GM23338 (cell line): ENCODE data around the gene APBA2. TPM values are rescaled to one million over a fixed set of nuclear protein-coding genes. Genes with fewer than 3 reads are reported as not detected.

Source experiments
- ATAC-seq: fragments of 200-7000 bp; cut with Tn5 transposase; 3 replicates; pipeline ENCODE4 v1.9.1; 2020
- DNase-seq: peaks from one replicate; pipeline ENCODE4 v3.0.0-alpha.2; 2015; ENCODE audit warnings: low spot score
- H2AFZ ChIP-seq: fragments of 200-600 bp; sonication (generic); 2 replicates; pipeline ENCODE4 v1.8.0; 2016; ENCODE audit warnings: antibody characterized with exemption, mild to moderate bottlenecking, moderate library complexity
- H3F3A ChIP-seq: fragments of 200-600 bp; sonication (generic); replicated peaks from 2 replicates; pipeline ENCODE4 v1.8.0; 2017; ENCODE audit warnings: antibody characterized with exemption, mixed run types, low read depth
- H3K27ac ChIP-seq: fragments of 200-600 bp; sonication (generic); 2 replicates; pipeline ENCODE4 v1.6.1; 2016; ENCODE audit warnings: low read depth
- H3K27me3 ChIP-seq: fragments of 200-600 bp; sonication (generic); 2 replicates; pipeline ENCODE4 v1.8.0; 2016; ENCODE audit warnings: mild to moderate bottlenecking, mixed run types, moderate library complexity; ENCODE audit not compliant: insufficient read depth
- H3K36me3 ChIP-seq: fragments of 200-600 bp; sonication (generic); 2 replicates; pipeline ENCODE4 v1.8.0; 2016; ENCODE audit warnings: mild to moderate bottlenecking; ENCODE audit not compliant: insufficient read depth
- H3K4me1 ChIP-seq: fragments of 200-600 bp; sonication (generic); 2 replicates; pipeline ENCODE4 v1.8.0; 2016; ENCODE audit warnings: mild to moderate bottlenecking, moderate library complexity; ENCODE audit not compliant: insufficient read depth
- H3K4me2 ChIP-seq: fragments of 200-600 bp; sonication (generic); 2 replicates; pipeline ENCODE4 v1.7.1; 2017; ENCODE audit warnings: mixed run types
- H3K4me3 ChIP-seq: fragments of 200-600 bp; sonication (generic); 2 replicates; pipeline ENCODE4 v1.6.1; 2016; ENCODE audit warnings: mixed run types
- H3K79me2 ChIP-seq: fragments of 200-600 bp; sonication (generic); replicated peaks from 2 replicates; pipeline ENCODE4 v1.8.0; 2017; ENCODE audit warnings: mild to moderate bottlenecking; ENCODE audit not compliant: insufficient read depth
- H3K9me2 ChIP-seq: fragments of 200-600 bp; sonication (generic); 2 replicates; pipeline ENCODE4 v1.8.0; 2017; ENCODE audit not compliant: insufficient read depth
- H4K20me1 ChIP-seq: fragments of 200-600 bp; sonication (generic); replicated peaks from 2 replicates; pipeline ENCODE4 v1.8.0; 2017; ENCODE audit warnings: mild to moderate bottlenecking; ENCODE audit not compliant: insufficient read depth
- H3K27ac Mint-ChIP-seq: 2 replicates; pipeline ENCODE4 v1.8.0; 2020; ENCODE audit warnings: inconsistent platforms, mild to moderate bottlenecking, moderate library complexity, mixed read lengths
- H3K27me3 Mint-ChIP-seq: 3 replicates; pipeline ENCODE4 v1.8.0; 2022; ENCODE audit warnings: low read depth, mild to moderate bottlenecking, moderate library complexity, mixed read lengths, inconsistent platforms; ENCODE audit not compliant: insufficient read depth, poor library complexity
- H3K36me3 Mint-ChIP-seq: 3 replicates; pipeline ENCODE4 v1.8.0; 2021; ENCODE audit warnings: low read depth, mild to moderate bottlenecking, inconsistent platforms, moderate library complexity, mixed read lengths
- H3K4me1 Mint-ChIP-seq: 3 replicates; pipeline ENCODE4 v1.8.0; 2020; ENCODE audit warnings: mild to moderate bottlenecking, inconsistent platforms, mixed read lengths
- H3K4me3 Mint-ChIP-seq: 3 replicates; pipeline ENCODE4 v1.8.0; 2021; ENCODE audit warnings: moderate library complexity, mild to moderate bottlenecking, inconsistent platforms, mixed read lengths
- H3K9me3 Mint-ChIP-seq: 3 replicates; pipeline ENCODE4 v1.8.0; 2020; ENCODE audit warnings: moderate library complexity, mild to moderate bottlenecking, inconsistent platforms, mixed read lengths
- CREB1 ChIP-seq: fragments of 250-450 bp; sonication (Bioruptor Pico); IDR thresholded peaks from 2 replicates; pipeline ENCODE4 v1.5.0; 2020; ENCODE audit warnings: low read depth, mild to moderate bottlenecking, moderate library complexity
- EZH2 ChIP-seq: fragments of 200-600 bp; sonication (generic); IDR thresholded peaks from one replicate; pipeline ENCODE4 v1.8.0; 2017; ENCODE audit warnings: antibody characterized with exemption, mild to moderate bottlenecking, low read depth; ENCODE audit not compliant: unreplicated experiment
- JUNB ChIP-seq: IDR thresholded peaks from one replicate; pipeline ENCODE4 v1.6.1; 2016; ENCODE audit warnings: antibody characterized with exemption; ENCODE audit not compliant: unreplicated experiment
- NANOG ChIP-seq: IDR thresholded peaks from 2 replicates; pipeline ENCODE4 v1.6.1; 2016; ENCODE audit warnings: antibody characterized with exemption, borderline replicate concordance
- POLR2AphosphoS5 ChIP-seq: IDR thresholded peaks from 2 replicates; pipeline ENCODE4 v1.6.1; 2016; ENCODE audit warnings: antibody characterized with exemption, low read depth
- STAT1 ChIP-seq: IDR thresholded peaks from one replicate; pipeline ENCODE4 v1.6.1; 2016; ENCODE audit warnings: antibody characterized with exemption; ENCODE audit not compliant: unreplicated experiment
- polyA plus RNA-seq: library from polyadenylated mRNA; unstranded; fragments of >200 nt; fragmentation: Nextera tagmentation; extraction: Ambion mirVana; gene quantifications from 2 replicates; pipeline ENCODE4 v1.2.1, GENCODE V29; 2016
- total RNA-seq: library from RNA; depleted of rRNA; stranded (reverse); fragments of >200 nt; shearing (Covaris generic); gene quantifications from 2 replicates; pipeline ENCODE4 v1.2.3, GENCODE V29; 2014
- TF ChIP-seq, protein P1 (sequence below), 2 experiments: fragments of 200-600 bp in 1 of 2; sonication (generic) in 1 of 2; conservative IDR thresholded peaks; 2 replicates each; pipeline versions ENCODE4 v1.5.1 to v1.6.1; 2016 to 2017; ENCODE audit warnings: antibody characterized with exemption in 2 of 2, low read depth in 2 of 2, mild to moderate bottlenecking in 2 of 2, moderate library complexity in 1 of 2
- TF ChIP-seq, protein P2 (sequence below): fragments of 250-450 bp; sonication (Bioruptor Pico); IDR thresholded peaks from 2 replicates; pipeline ENCODE4 v1.5.0; 2020; ENCODE audit warnings: mild to moderate bottlenecking, moderate library complexity
- TF ChIP-seq, protein P3 (sequence below): IDR thresholded peaks from one replicate; pipeline ENCODE4 v1.6.1; 2018; ENCODE audit warnings: antibody characterized with exemption; ENCODE audit not compliant: unreplicated experiment

The APBA2 gene
- total and polyA plus RNA-seq, 2 experiments from 2014 or later: 5.9 to 24.7 TPM

DNA sequence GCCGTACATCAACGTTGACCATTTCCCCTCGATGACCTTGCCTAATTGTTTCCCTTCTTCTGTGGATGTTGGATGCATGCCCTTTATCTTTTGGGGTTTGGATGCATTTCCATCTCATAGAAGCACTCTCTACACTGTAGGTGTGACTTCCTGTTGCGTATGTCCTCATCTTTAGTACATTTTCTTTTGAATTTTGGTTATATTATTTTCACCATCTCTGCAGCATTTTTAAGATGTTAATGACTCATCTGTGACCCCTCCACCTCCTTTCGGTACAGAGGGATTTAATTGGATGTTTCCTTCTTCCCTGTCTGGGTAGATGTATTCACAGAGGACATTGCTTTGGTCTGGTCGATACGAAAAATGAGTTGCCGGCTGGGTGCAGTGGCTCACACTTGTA is 172.1 kb downstream of the APBA2 start:
- peak overlapping the region; percentile 15 for H3K27ac Mint-ChIP-seq
- no peak for ATAC-seq

More for the DNA sequence above, 172.1 kb downstream of the APBA2 start:
- no peak for DNase-seq
- Mint-ChIP-seq H3K27me3 (peaks cover 7% of the 10 kb centered on the region), H3K4me1 (peaks cover 42% of the 10 kb centered on the region), H3K36me3 (peaks cover 16% of the 10 kb centered on the region), H3K9me3 (peaks cover 15% of the 10 kb centered on the region), H3K4me3 (no peak overlapping the region)
- no peaks in the 10 kb centered on the region for H3K27me3 ChIP-seq
- H3K4me3 ChIP-seq: no peak overlapping the region
- peaks cover 19% of the 10 kb centered on the region for H3K4me1 ChIP-seq
- H3K36me3 ChIP-seq: no peaks in the 10 kb centered on the region
- peak overlapping the region; percentile 70 for H3K4me2 ChIP-seq
- no peak overlapping the region for H2AFZ ChIP-seq
- H4K20me1 ChIP-seq: no peaks in the 10 kb centered on the region
- TF ChIP-seq, protein P1, sequence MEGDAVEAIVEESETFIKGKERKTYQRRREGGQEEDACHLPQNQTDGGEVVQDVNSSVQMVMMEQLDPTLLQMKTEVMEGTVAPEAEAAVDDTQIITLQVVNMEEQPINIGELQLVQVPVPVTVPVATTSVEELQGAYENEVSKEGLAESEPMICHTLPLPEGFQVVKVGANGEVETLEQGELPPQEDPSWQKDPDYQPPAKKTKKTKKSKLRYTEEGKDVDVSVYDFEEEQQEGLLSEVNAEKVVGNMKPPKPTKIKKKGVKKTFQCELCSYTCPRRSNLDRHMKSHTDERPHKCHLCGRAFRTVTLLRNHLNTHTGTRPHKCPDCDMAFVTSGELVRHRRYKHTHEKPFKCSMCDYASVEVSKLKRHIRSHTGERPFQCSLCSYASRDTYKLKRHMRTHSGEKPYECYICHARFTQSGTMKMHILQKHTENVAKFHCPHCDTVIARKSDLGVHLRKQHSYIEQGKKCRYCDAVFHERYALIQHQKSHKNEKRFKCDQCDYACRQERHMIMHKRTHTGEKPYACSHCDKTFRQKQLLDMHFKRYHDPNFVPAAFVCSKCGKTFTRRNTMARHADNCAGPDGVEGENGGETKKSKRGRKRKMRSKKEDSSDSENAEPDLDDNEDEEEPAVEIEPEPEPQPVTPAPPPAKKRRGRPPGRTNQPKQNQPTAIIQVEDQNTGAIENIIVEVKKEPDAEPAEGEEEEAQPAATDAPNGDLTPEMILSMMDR (conservative IDR thresholded peaks at IDR 0.05; ENCODE audit: low read depth in 2 of 2): no peak
- TF ChIP-seq EZH2 (no peak), NANOG (no peak), STAT1 (no peak), JUNB (no peak), POLR2AphosphoS5 (no peak), CREB1 (CRISPR knock-in tag) (no peak)
- TF ChIP-seq, protein P2, sequence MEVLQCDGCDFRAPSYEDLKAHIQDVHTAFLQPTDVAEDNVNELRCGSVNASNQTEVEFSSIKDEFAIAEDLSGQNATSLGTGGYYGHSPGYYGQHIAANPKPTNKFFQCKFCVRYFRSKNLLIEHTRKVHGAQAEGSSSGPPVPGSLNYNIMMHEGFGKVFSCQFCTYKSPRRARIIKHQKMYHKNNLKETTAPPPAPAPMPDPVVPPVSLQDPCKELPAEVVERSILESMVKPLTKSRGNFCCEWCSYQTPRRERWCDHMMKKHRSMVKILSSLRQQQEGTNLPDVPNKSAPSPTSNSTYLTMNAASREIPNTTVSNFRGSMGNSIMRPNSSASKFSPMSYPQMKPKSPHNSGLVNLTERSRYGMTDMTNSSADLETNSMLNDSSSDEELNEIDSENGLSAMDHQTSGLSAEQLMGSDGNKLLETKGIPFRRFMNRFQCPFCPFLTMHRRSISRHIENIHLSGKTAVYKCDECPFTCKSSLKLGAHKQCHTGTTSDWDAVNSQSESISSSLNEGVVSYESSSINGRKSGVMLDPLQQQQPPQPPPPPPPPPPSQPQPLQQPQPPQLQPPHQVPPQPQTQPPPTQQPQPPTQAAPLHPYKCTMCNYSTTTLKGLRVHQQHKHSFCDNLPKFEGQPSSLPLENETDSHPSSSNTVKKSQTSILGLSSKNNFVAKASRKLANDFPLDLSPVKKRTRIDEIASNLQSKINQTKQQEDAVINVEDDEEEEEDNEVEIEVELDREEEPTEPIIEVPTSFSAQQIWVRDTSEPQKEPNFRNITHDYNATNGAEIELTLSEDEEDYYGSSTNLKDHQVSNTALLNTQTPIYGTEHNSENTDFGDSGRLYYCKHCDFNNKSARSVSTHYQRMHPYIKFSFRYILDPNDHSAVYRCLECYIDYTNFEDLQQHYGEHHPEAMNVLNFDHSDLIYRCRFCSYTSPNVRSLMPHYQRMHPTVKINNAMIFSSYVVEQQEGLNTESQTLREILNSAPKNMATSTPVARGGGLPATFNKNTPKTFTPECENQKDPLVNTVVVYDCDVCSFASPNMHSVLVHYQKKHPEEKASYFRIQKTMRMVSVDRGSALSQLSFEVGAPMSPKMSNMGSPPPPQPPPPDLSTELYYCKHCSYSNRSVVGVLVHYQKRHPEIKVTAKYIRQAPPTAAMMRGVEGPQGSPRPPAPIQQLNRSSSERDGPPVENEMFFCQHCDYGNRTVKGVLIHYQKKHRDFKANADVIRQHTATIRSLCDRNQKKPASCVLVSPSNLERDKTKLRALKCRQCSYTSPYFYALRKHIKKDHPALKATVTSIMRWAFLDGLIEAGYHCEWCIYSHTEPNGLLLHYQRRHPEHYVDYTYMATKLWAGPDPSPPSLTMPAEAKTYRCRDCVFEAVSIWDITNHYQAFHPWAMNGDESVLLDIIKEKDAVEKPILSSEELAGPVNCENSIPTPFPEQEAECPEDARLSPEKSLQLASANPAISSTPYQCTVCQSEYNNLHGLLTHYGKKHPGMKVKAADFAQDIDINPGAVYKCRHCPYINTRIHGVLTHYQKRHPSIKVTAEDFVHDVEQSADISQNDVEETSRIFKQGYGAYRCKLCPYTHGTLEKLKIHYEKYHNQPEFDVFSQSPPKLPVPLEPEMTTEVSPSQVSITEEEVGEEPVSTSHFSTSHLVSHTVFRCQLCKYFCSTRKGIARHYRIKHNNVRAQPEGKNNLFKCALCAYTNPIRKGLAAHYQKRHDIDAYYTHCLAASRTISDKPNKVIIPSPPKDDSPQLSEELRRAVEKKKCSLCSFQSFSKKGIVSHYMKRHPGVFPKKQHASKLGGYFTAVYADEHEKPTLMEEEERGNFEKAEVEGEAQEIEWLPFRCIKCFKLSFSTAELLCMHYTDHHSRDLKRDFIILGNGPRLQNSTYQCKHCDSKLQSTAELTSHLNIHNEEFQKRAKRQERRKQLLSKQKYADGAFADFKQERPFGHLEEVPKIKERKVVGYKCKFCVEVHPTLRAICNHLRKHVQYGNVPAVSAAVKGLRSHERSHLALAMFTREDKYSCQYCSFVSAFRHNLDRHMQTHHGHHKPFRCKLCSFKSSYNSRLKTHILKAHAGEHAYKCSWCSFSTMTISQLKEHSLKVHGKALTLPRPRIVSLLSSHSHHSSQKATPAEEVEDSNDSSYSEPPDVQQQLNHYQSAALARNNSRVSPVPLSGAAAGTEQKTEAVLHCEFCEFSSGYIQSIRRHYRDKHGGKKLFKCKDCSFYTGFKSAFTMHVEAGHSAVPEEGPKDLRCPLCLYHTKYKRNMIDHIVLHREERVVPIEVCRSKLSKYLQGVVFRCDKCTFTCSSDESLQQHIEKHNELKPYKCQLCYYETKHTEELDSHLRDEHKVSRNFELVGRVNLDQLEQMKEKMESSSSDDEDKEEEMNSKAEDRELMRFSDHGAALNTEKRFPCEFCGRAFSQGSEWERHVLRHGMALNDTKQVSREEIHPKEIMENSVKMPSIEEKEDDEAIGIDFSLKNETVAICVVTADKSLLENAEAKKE (CRISPR knock-in tag): no peak
- TF ChIP-seq, protein P3, sequence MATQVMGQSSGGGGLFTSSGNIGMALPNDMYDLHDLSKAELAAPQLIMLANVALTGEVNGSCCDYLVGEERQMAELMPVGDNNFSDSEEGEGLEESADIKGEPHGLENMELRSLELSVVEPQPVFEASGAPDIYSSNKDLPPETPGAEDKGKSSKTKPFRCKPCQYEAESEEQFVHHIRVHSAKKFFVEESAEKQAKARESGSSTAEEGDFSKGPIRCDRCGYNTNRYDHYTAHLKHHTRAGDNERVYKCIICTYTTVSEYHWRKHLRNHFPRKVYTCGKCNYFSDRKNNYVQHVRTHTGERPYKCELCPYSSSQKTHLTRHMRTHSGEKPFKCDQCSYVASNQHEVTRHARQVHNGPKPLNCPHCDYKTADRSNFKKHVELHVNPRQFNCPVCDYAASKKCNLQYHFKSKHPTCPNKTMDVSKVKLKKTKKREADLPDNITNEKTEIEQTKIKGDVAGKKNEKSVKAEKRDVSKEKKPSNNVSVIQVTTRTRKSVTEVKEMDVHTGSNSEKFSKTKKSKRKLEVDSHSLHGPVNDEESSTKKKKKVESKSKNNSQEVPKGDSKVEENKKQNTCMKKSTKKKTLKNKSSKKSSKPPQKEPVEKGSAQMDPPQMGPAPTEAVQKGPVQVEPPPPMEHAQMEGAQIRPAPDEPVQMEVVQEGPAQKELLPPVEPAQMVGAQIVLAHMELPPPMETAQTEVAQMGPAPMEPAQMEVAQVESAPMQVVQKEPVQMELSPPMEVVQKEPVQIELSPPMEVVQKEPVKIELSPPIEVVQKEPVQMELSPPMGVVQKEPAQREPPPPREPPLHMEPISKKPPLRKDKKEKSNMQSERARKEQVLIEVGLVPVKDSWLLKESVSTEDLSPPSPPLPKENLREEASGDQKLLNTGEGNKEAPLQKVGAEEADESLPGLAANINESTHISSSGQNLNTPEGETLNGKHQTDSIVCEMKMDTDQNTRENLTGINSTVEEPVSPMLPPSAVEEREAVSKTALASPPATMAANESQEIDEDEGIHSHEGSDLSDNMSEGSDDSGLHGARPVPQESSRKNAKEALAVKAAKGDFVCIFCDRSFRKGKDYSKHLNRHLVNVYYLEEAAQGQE: no peak
- H3K27ac ChIP-seq: no peak overlapping the region
- no peaks in the 10 kb centered on the region for H3K79me2 ChIP-seq
- no peaks in the 10 kb centered on the region for H3F3A ChIP-seq
- no peaks in the 10 kb centered on the region for H3K9me2 ChIP-seq
